Smooth muscle cell of trachea (primary cell): Measurements from ENCODE around the gene HMGB2. TPM values are rescaled to one million over a fixed set of nuclear protein-coding genes. Genes with fewer than 3 reads are reported as not detected.

ENCODE experiments used
- total RNA-seq: library from RNA; depleted of rRNA; stranded (reverse); fragments of >200 nt; gene quantifications from 2 replicates; pipeline ENCODE4 v1.2.1, GENCODE V29; 2014

HMGB2 gene
- total RNA-seq: 24.8 and 207 TPM in 2 replicates

DNA sequence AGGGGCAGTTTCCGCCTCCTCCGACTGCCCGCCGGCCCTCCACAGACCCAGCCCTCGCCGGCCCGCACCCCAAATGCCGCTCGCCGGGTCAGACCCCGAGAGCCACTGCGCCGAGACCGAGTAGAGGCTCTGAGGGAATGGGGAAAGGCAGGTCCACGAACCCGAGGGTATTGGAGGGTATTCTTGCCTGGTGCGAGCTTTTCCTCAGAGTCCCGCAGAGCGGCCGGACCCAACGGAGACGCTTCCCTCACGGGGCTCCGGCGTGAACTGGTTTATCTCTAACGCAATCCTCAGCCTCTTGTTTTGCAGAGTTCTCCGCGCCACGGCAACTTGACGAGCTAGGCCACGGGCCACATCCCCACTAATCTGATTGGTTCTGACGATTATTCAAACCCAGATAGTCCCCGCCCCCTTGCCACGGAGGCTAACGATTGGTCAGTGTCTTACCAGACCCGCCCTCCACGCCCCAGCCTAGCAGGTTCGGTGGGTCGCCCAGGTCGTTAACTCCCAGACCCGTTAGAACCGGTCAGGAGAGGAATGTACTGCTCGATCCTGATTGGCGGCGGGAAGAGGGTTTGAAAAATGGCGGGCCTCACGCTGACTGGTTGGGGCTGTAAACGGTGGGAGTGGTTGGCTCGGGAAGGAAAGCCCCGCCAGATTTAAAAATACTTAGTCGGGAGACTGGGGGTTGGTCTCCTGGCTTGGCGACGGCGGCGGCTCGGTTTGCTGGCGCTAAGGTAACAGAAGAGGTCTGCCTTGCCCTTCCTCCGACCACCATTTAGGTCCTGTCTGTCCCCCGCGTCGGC is at the start of gene HMGB2:
Gene HMGB2, minus strand, starts transcription at position 274 of the 806 bp plus-strand sequence. CDS start 709 bp downstream, outside the sequence.

DNA sequence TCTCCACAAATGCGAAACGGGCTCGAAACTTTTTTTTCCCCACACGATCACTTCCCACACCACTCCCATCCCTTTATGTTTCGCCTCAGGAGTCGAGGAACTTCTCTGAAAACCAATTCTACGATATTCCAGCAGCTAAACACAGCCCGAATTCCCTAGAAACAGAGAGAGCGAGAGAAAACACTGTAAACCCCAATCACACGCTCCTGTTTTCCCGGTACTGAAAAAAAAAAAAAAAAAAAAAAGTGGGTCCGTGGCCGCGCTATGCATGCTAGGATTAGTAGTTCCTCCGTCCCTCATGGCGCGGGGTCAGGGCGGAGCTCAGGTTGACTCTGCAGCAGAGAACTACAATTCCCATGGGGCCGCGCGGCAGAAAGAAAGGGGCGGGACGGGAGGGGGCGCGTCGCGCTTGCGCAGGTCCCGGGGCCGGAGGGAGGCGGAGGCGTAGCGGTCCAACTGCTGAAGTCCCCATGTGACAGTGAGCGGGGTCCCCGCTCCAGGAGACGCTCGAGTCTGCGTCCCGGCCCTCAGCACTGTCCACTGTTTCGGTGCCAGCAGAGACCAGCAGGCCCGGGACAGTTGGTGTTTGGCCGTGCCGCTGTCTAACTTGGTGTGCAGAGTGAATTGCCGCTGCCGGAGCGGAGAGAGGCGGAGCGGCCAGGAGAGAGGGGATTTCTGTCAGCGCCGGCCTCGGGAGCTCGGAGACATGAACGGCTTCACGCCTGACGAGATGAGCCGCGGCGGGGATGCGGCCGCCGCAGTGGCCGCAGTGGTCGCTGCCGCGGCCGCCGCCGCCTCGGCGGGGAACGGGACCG is 36.5 kb upstream of the HMGB2 start, which contains the start of gene SAP30:
Gene SAP30, plus strand, starts transcription at position 478 of the 815 bp plus-strand sequence. Its CDS starts 229 bp downstream, at position 707.

Other genes starting within 250 kb of the HMGB2 start
- gene GALNT7, start 165.5 kb downstream of the HMGB2 start, total RNA-seq: 18.0 and 34.8 TPM in 2 replicates
- 38.7 and 43.1 TPM in 2 replicates for gene SAP30, start 36.6 kb upstream of the HMGB2 start, total RNA-seq
- gene SCRG1, start 64.8 kb upstream of the HMGB2 start, total RNA-seq: under 0.01 and 0.29 TPM in 2 replicates
- gene HAND2, start 195.9 kb upstream of the HMGB2 start, total RNA-seq: 0.58 and 0.66 TPM in 2 replicates